Cerebellar cortex (tissue), 1 donor: ENCODE data around the gene CYB561D2.

Experiments used
- DNase-seq: peaks from one replicate; pipeline ENCODE4 v3.0.0-alpha.2; 2015; ENCODE audit warnings: low spot score

CYB561D2 gene

GRCh38 chr3:50341996-50342650 is 8.5 kb upstream of the CYB561D2 start:
- DNase-seq = no peak

- no peak for DNase-seq
These were observed 7.6 kb upstream of the CYB561D2 start for GRCh38 chr3:50342813-50343633.

- no peak for DNase-seq
These were observed 5.7 kb upstream of the CYB561D2 start for GRCh38 chr3:50345008-50345407.

GRCh38 chr3:50345586-50346234 is 5.0 kb upstream of the CYB561D2 start, which contains the start of gene ZMYND10:
ZMYND10 (minus strand) TSS chr3:50345732; CDS start chr3:50345579, 153 bp downstream.
- DNase-seq = no peak

GRCh38 chr3:50347187-50347813 is 3.4 kb upstream of the CYB561D2 start:
- peak; percentile 85 for DNase-seq

GRCh38 chr3:50350213-50350526 is 492 bp upstream of the CYB561D2 start:
- DNase-seq = no peak

GRCh38 chr3:50351323-50351697 is 648 bp downstream of the CYB561D2 start:
- DNase-seq = no peak

GRCh38 chr3:50352781-50353180 is 2.1 kb downstream of the CYB561D2 start:
- DNase-seq = peak; percentile 31

- DNase-seq = no peak
These were observed 2.8 kb downstream of the CYB561D2 start for GRCh38 chr3:50353245-50354004.

- DNase-seq = no peak
These were observed 3.6 kb downstream of the CYB561D2 start for GRCh38 chr3:50354186-50354764.

- no peak for DNase-seq
These were observed 4.2 kb downstream of the CYB561D2 start for GRCh38 chr3:50354850-50355249.

- DNase-seq = no peak
These were observed 5.3 kb downstream of the CYB561D2 start for GRCh38 chr3:50355829-50356552.

- DNase-seq = peak; percentile 24
These were observed 5.9 kb downstream of the CYB561D2 start for GRCh38 chr3:50356553-50356952.

GRCh38 chr3:50357481-50357880 is 6.8 kb downstream of the CYB561D2 start:
- no peak for DNase-seq

- no peak for DNase-seq
These were observed 7.8 kb downstream of the CYB561D2 start for GRCh38 chr3:50358355-50358910.

GRCh38 chr3:50358911-50359759 is 8.5 kb downstream of the CYB561D2 start, which contains the start of gene TMEM115:
TMEM115 (minus strand) TSS chr3:50359521; CDS start chr3:50359063, 458 bp downstream.
- DNase-seq = peak; percentile 100

- no peak for DNase-seq
These were observed 9.1 kb downstream of the CYB561D2 start for GRCh38 chr3:50359760-50360110.

- DNase-seq = no peak
These were observed 14.0 kb downstream of the CYB561D2 start for GRCh38 chr3:50364573-50365079.
